OCI-LY3 (cell line): Measurements from ENCODE around the gene TLR3.

Source experiments
- EZH2phosphoT487 ChIP-seq: fragments of 200-600 bp; shearing (Covaris generic); IDR thresholded peaks from 2 replicates; pipeline ENCODE4 v1.6.1; 2018; ENCODE audit warnings: antibody characterized with exemption, mixed run types, low read depth
- TF ChIP-seq, protein P1 (sequence below): fragments of 200-600, 300-600 bp; sonication (generic); IDR thresholded peaks from 2 replicates; pipeline ENCODE4 v1.5.1; 2014; ENCODE audit warnings: antibody characterized with exemption, low read length, low read depth

DNA sequence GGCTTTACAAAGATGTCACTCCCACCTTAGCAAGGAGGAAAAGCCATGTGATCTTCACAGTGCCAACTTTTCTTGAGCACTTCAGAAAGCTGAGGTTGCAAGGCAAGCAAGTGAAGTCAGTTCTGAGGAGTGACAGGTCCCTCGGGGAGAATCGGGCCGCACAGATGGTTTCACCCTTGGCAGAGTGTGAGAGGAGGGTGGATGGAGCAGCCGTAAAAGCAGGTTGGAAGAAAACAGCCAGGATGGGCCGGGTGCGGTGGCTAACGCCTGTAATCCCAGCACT, 43.6 kb upstream of the TLR3 start:
- TF ChIP-seq, protein P1, sequence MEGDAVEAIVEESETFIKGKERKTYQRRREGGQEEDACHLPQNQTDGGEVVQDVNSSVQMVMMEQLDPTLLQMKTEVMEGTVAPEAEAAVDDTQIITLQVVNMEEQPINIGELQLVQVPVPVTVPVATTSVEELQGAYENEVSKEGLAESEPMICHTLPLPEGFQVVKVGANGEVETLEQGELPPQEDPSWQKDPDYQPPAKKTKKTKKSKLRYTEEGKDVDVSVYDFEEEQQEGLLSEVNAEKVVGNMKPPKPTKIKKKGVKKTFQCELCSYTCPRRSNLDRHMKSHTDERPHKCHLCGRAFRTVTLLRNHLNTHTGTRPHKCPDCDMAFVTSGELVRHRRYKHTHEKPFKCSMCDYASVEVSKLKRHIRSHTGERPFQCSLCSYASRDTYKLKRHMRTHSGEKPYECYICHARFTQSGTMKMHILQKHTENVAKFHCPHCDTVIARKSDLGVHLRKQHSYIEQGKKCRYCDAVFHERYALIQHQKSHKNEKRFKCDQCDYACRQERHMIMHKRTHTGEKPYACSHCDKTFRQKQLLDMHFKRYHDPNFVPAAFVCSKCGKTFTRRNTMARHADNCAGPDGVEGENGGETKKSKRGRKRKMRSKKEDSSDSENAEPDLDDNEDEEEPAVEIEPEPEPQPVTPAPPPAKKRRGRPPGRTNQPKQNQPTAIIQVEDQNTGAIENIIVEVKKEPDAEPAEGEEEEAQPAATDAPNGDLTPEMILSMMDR = no peak
- TF ChIP-seq EZH2phosphoT487 = no peak
